ENCODE data around the gene GRHL3. TPM values are rescaled to one million over a fixed set of nuclear protein-coding genes. Genes with fewer than 3 reads are reported as not detected.
"Not testable (repeated sequence)": the region's sequence is repeated elsewhere in the genome, so short reads cannot be mapped to it uniquely, and the experiment has no call there.

The GRHL3 gene
- total RNA-seq (2014; rRNA removed; shearing (Covaris generic)): not detected in 2 replicates

- Histone ChIP-seq H3K4me3 (no peak within 1 kb of the TSS), H3K27ac (no peak within 1 kb of the TSS), H3K9me3 (replicated peaks) (no peaks in the 10 kb centered on the region), H3K27me3 (replicated peaks) (no peaks in the 10 kb centered on the region), H3K36me3 (no peaks in the 10 kb centered on the region), H3K4me1 (replicated peaks) (peaks cover 29% of the 10 kb centered on the region)
- DNase-seq (ENCODE audit: low read depth in 1 of 2, low spot score in 2 of 2): no peak
Measured at GRCh38 chr1:24319312-24319863, at the start of gene GRHL3. GRHL3 (plus strand) TSS chr1:24319357; CDS start chr1:24319552, 195 bp downstream.

GRCh38 chr1:24274203-24275103 lies 44.7 kb upstream of the GRHL3 start:
- H3K4me1 ChIP-seq (replicated peaks): peaks cover 20% of the 10 kb centered on the region
- H3K27ac ChIP-seq; H3K9me3 ChIP-seq (replicated peaks); H3K27me3 ChIP-seq (replicated peaks); DNase-seq (ENCODE audit: low read depth in 1 of 2, low spot score in 2 of 2); H3K36me3 ChIP-seq; H3K4me3 ChIP-seq: not testable (repeated sequence)

- Histone ChIP-seq H3K4me1 (replicated peaks) (peaks cover 20% of the 10 kb centered on the region), H3K4me3 (no peak overlapping the region), H3K27me3 (replicated peaks) (no peaks in the 10 kb centered on the region), H3K27ac (no peak overlapping the region), H3K9me3 (replicated peaks) (no peaks in the 10 kb centered on the region), H3K36me3 (no peaks in the 10 kb centered on the region)
- no peak for DNase-seq (ENCODE audit: low read depth in 1 of 2, low spot score in 2 of 2)
Measured at GRCh38 chr1:24275104-24275410, 44.1 kb upstream of the GRHL3 start.

- H3K27me3 ChIP-seq (replicated peaks): no peaks in the 10 kb centered on the region
- no peak overlapping the region for H3K27ac ChIP-seq
- DNase-seq (ENCODE audit: low read depth in 1 of 2, low spot score in 2 of 2): no peak
Measured at GRCh38 chr1:24275510-24275909, 43.6 kb upstream of the GRHL3 start.

GRCh38 chr1:24276791-24277190 lies 42.4 kb upstream of the GRHL3 start:
- no peak for DNase-seq (ENCODE audit: low read depth in 1 of 2, low spot score in 2 of 2)
- no peak overlapping the region for H3K27ac ChIP-seq
- H3K27me3 ChIP-seq (replicated peaks): no peaks in the 10 kb centered on the region
- peaks cover 20% of the 10 kb centered on the region for H3K4me1 ChIP-seq (replicated peaks)
- H3K36me3 ChIP-seq: no peaks in the 10 kb centered on the region
- no peaks in the 10 kb centered on the region for H3K9me3 ChIP-seq (replicated peaks)
- no peak overlapping the region for H3K4me3 ChIP-seq

More at GRCh38 chr1:24275510-24275909, 43.6 kb upstream of the GRHL3 start:
- no peaks in the 10 kb centered on the region for H3K9me3 ChIP-seq (replicated peaks)
- H3K4me1 ChIP-seq (replicated peaks): peaks cover 20% of the 10 kb centered on the region
- no peak overlapping the region for H3K4me3 ChIP-seq
- H3K36me3 ChIP-seq: no peaks in the 10 kb centered on the region

GRCh38 chr1:24277420-24278169 lies 41.6 kb upstream of the GRHL3 start:
- peak in 1 of 2 experiments; percentile 30 for DNase-seq (ENCODE audit: low read depth in 1 of 2, low spot score in 2 of 2)
- Histone ChIP-seq H3K27ac (no peak overlapping the region), H3K36me3 (no peaks in the 10 kb centered on the region), H3K4me1 (replicated peaks) (peaks cover 20% of the 10 kb centered on the region), H3K9me3 (replicated peaks) (no peaks in the 10 kb centered on the region), H3K4me3 (no peak overlapping the region), H3K27me3 (replicated peaks) (no peaks in the 10 kb centered on the region)

- Histone ChIP-seq H3K27me3 (replicated peaks) (no peaks in the 10 kb centered on the region), H3K27ac (no peak overlapping the region), H3K4me1 (replicated peaks) (peaks cover 27% of the 10 kb centered on the region), H3K9me3 (replicated peaks) (no peaks in the 10 kb centered on the region), H3K36me3 (no peaks in the 10 kb centered on the region), H3K4me3 (no peak overlapping the region)
- DNase-seq (ENCODE audit: low read depth in 1 of 2, low spot score in 2 of 2): no peak
Measured at GRCh38 chr1:24278726-24279125, 40.4 kb upstream of the GRHL3 start.

- Histone ChIP-seq H3K4me1 (replicated peaks) (peaks cover 30% of the 10 kb centered on the region), H3K9me3 (replicated peaks) (no peaks in the 10 kb centered on the region), H3K27me3 (replicated peaks) (no peaks in the 10 kb centered on the region), H3K27ac (no peak overlapping the region), H3K36me3 (no peaks in the 10 kb centered on the region), H3K4me3 (no peak overlapping the region)
- DNase-seq (ENCODE audit: low read depth in 1 of 2, low spot score in 2 of 2): no peak
Measured at GRCh38 chr1:24279590-24280232, 39.4 kb upstream of the GRHL3 start.

GRCh38 chr1:24281591-24281990 lies 37.6 kb upstream of the GRHL3 start:
- Histone ChIP-seq H3K27me3 (replicated peaks) (no peaks in the 10 kb centered on the region), H3K9me3 (replicated peaks) (no peaks in the 10 kb centered on the region), H3K36me3 (no peaks in the 10 kb centered on the region), H3K4me3 (no peak overlapping the region), H3K4me1 (replicated peaks) (peaks cover 32% of the 10 kb centered on the region), H3K27ac (no peak overlapping the region)
- no peak for DNase-seq (ENCODE audit: low read depth in 1 of 2, low spot score in 2 of 2)

- Histone ChIP-seq H3K36me3 (no peaks in the 10 kb centered on the region), H3K9me3 (replicated peaks) (no peaks in the 10 kb centered on the region), H3K4me1 (replicated peaks) (peaks cover 24% of the 10 kb centered on the region), H3K27me3 (replicated peaks) (no peaks in the 10 kb centered on the region), H3K4me3 (no peak overlapping the region), H3K27ac (no peak overlapping the region)
- DNase-seq (ENCODE audit: low read depth in 1 of 2, low spot score in 2 of 2): no peak
Measured at GRCh38 chr1:24282491-24282890, 36.7 kb upstream of the GRHL3 start.

GRCh38 chr1:24283326-24284155 lies 35.6 kb upstream of the GRHL3 start:
- DNase-seq (ENCODE audit: low read depth in 1 of 2, low spot score in 2 of 2): peak; percentile 68 to 78
- peaks cover 21% of the 10 kb centered on the region for H3K4me1 ChIP-seq (replicated peaks)
- H3K27me3 ChIP-seq (replicated peaks): no peaks in the 10 kb centered on the region
- H3K4me3 ChIP-seq: no peak overlapping the region
- H3K27ac ChIP-seq: no peak overlapping the region
- no peaks in the 10 kb centered on the region for H3K36me3 ChIP-seq
- no peaks in the 10 kb centered on the region for H3K9me3 ChIP-seq (replicated peaks)

GRCh38 chr1:24284156-24284471 lies 35.0 kb upstream of the GRHL3 start:
- no peaks in the 10 kb centered on the region for H3K36me3 ChIP-seq
- H3K27ac ChIP-seq: no peak overlapping the region
- no peaks in the 10 kb centered on the region for H3K9me3 ChIP-seq (replicated peaks)
- DNase-seq (ENCODE audit: low read depth in 1 of 2, low spot score in 2 of 2): no peak
- H3K4me3 ChIP-seq: no peak overlapping the region
- H3K4me1 ChIP-seq (replicated peaks): peaks cover 21% of the 10 kb centered on the region
- no peaks in the 10 kb centered on the region for H3K27me3 ChIP-seq (replicated peaks)

GRCh38 chr1:24285231-24285630 lies 33.9 kb upstream of the GRHL3 start:
- DNase-seq (ENCODE audit: low read depth in 1 of 2, low spot score in 2 of 2): no peak
- H3K9me3 ChIP-seq (replicated peaks): no peaks in the 10 kb centered on the region
- H3K27ac ChIP-seq: no peak overlapping the region
- no peaks in the 10 kb centered on the region for H3K36me3 ChIP-seq
- no peaks in the 10 kb centered on the region for H3K27me3 ChIP-seq (replicated peaks)
- H3K4me3 ChIP-seq: no peak overlapping the region
- peaks cover 32% of the 10 kb centered on the region for H3K4me1 ChIP-seq (replicated peaks)

All from SJSA1 (cell line).